ENCODE measurements around the gene NOM1. TPM values are rescaled to one million over a fixed set of nuclear protein-coding genes. Genes with fewer than 3 reads are reported as not detected.

The NOM1 gene
- total and polyA plus RNA-seq, 2 donors (not counting 1 experiment from before 2014, with no cell fraction given), result 14.2 to 38.3 TPM

- Histone ChIP-seq H3K4me3 (ENCODE audit: control extremely low read depth in 1 of 5, extremely low read depth in 1 of 5, insufficient read depth in 1 of 5, low read depth in 2 of 5, low read length in 4 of 5) (no peak overlapping the region), H3K27me3 (replicated peaks in 1 of 4; ENCODE audit: control extremely low read depth in 1 of 4, control insufficient read depth in 3 of 4, insufficient read depth in 4 of 4, low read length in 3 of 4) (no peaks in the 10 kb centered on the region), H3K27ac (ENCODE audit: low read length in 2 of 2) (no peak overlapping the region), H3K36me3 (replicated peaks in 1 of 2; ENCODE audit: control extremely low read depth in 1 of 2, control insufficient read depth in 1 of 2, extremely low read depth in 1 of 2, insufficient read depth in 2 of 2, low read length in 1 of 2) (peaks cover 4 to 87% of the 10 kb centered on the region in 2 experiments), H3K4me1 (ENCODE audit: control insufficient read depth in 2 of 2, insufficient read depth in 2 of 2, low read length in 2 of 2) (no peaks in the 10 kb centered on the region), H4K20me1 (ENCODE audit: control insufficient read depth, insufficient read depth, low read length, poor library complexity, severe bottlenecking) (peaks cover 18% of the 10 kb centered on the region), H3K79me2 (ENCODE audit: control insufficient read depth, insufficient read depth, low read length) (peaks cover 13% of the 10 kb centered on the region), H3K9ac (ENCODE audit: low read length) (no peak overlapping the region), H2AFZ (ENCODE audit: insufficient read depth, low read depth, low read length, poor library complexity, severe bottlenecking) (no peak overlapping the region), H3K4me2 (replicated peaks; ENCODE audit: low read depth, low read length, poor library complexity, severe bottlenecking) (no peak overlapping the region), H3K9me3 (ENCODE audit: control extremely low read depth in 1 of 3, control insufficient read depth in 2 of 3, insufficient read depth in 1 of 3, low read length in 2 of 3) (no peaks in the 10 kb centered on the region)
- no peaks in the 10 kb centered on the region for H3K4me1 Mint-ChIP-seq
- H3K27me3 Mint-ChIP-seq, result no peaks in the 10 kb centered on the region
- no peak for DNase-seq
- ChIA-PET POLR2A (no interaction called here), CTCF (no interaction called here)
- TF ChIP-seq, protein P1, sequence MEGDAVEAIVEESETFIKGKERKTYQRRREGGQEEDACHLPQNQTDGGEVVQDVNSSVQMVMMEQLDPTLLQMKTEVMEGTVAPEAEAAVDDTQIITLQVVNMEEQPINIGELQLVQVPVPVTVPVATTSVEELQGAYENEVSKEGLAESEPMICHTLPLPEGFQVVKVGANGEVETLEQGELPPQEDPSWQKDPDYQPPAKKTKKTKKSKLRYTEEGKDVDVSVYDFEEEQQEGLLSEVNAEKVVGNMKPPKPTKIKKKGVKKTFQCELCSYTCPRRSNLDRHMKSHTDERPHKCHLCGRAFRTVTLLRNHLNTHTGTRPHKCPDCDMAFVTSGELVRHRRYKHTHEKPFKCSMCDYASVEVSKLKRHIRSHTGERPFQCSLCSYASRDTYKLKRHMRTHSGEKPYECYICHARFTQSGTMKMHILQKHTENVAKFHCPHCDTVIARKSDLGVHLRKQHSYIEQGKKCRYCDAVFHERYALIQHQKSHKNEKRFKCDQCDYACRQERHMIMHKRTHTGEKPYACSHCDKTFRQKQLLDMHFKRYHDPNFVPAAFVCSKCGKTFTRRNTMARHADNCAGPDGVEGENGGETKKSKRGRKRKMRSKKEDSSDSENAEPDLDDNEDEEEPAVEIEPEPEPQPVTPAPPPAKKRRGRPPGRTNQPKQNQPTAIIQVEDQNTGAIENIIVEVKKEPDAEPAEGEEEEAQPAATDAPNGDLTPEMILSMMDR (IDR thresholded peaks at IDR 0.05), result no peak
- TF ChIP-seq EZH2 (IDR thresholded peaks at IDR 0.05; ENCODE audit: borderline replicate concordance, insufficient read depth, low read depth, low read length, poor library complexity, severe bottlenecking), result no peak
- 97% methylated on average over 18 of the region's 18 CpGs for WGBS (ENCODE audit: insufficient coverage)
- intact Hi-C loops (cut with micrococcal nuclease), result no loop called here
- no peak overlapping the region for H3K4me3 Mint-ChIP-seq
- no peak for ATAC-seq (ENCODE audit: low read depth)
- H3K9me3 Mint-ChIP-seq (ENCODE audit: insufficient read depth), result no peaks in the 10 kb centered on the region
- no peak overlapping the region for H3K27ac Mint-ChIP-seq
Observed at GRCh38 chr7:156962145-156962544, 12.6 kb downstream of the NOM1 start.

- H3K9me3 ChIP-seq (ENCODE audit: control extremely low read depth in 1 of 3, control insufficient read depth in 2 of 3, insufficient read depth in 1 of 3, low read length in 2 of 3), result no peaks in the 10 kb centered on the region
- Mint-ChIP-seq H3K27ac (no peak overlapping the region), H3K4me3 (no peak overlapping the region), H3K4me1 (no peaks in the 10 kb centered on the region), H3K27me3 (no peaks in the 10 kb centered on the region), H3K9me3 (ENCODE audit: insufficient read depth) (no peaks in the 10 kb centered on the region)
- ChIA-PET POLR2A (no interaction called here), CTCF (no interaction called here)
- no peak overlapping the region for H3K4me2 ChIP-seq (replicated peaks; ENCODE audit: low read depth, low read length, poor library complexity, severe bottlenecking)
- H4K20me1 ChIP-seq (ENCODE audit: control insufficient read depth, insufficient read depth, low read length, poor library complexity, severe bottlenecking), result peaks cover 18% of the 10 kb centered on the region
- peaks cover 4 to 87% of the 10 kb centered on the region in 2 experiments for H3K36me3 ChIP-seq (replicated peaks in 1 of 2; ENCODE audit: control extremely low read depth in 1 of 2, control insufficient read depth in 1 of 2, extremely low read depth in 1 of 2, insufficient read depth in 2 of 2, low read length in 1 of 2)
- no peak overlapping the region for H2AFZ ChIP-seq (ENCODE audit: insufficient read depth, low read depth, low read length, poor library complexity, severe bottlenecking)
- H3K9ac ChIP-seq (ENCODE audit: low read length), result no peak overlapping the region
- 96% methylated on average over 12 of the region's 16 CpGs for WGBS (ENCODE audit: insufficient coverage)
- intact Hi-C loops (cut with micrococcal nuclease), result no loop called here
- no peak for TF ChIP-seq EZH2 (IDR thresholded peaks at IDR 0.05; ENCODE audit: borderline replicate concordance, insufficient read depth, low read depth, low read length, poor library complexity, severe bottlenecking)
- TF ChIP-seq, protein P1 (IDR thresholded peaks at IDR 0.05), result no peak
- no peaks in the 10 kb centered on the region for H3K4me1 ChIP-seq (ENCODE audit: control insufficient read depth in 2 of 2, insufficient read depth in 2 of 2, low read length in 2 of 2)
- DNase-seq (no peak), ATAC-seq (ENCODE audit: low read depth) (no peak)
- H3K27ac ChIP-seq (ENCODE audit: low read length in 2 of 2), result no peak overlapping the region
- H3K4me3 ChIP-seq (ENCODE audit: control extremely low read depth in 1 of 5, extremely low read depth in 1 of 5, insufficient read depth in 1 of 5, low read depth in 2 of 5, low read length in 4 of 5), result no peak overlapping the region
- H3K27me3 ChIP-seq (replicated peaks in 1 of 4; ENCODE audit: control extremely low read depth in 1 of 4, control insufficient read depth in 3 of 4, insufficient read depth in 4 of 4, low read length in 3 of 4), result no peaks in the 10 kb centered on the region
- peaks cover 13% of the 10 kb centered on the region for H3K79me2 ChIP-seq (ENCODE audit: control insufficient read depth, insufficient read depth, low read length)
Observed at GRCh38 chr7:156962897-156963296, 13.4 kb downstream of the NOM1 start.

Measured in B cell (primary cell).